OCI-LY7 (cell line): ENCODE measurements around the gene SLC17A8. TPM values are rescaled to one million over a fixed set of nuclear protein-coding genes. Genes with fewer than 3 reads are reported as not detected.

Experiments used
- BruUV-seq: library from RNA; stranded (reverse); fragments of 400-500 nt; replicated peaks from 2 replicates; lab custom pipeline; 2021; lab: Mats Ljungman, UMichigan
- CTCF ChIA-PET: fragments of 300-600 bp; sonication (Branson Sonifier 250); formaldehyde crosslinking; loops from one replicate; lab custom pipeline; 2022; ENCODE audit warnings: antibody characterized with exemption; ENCODE audit not compliant: unreplicated experiment; lab: Charles Lee
- POLR2A ChIA-PET: fragments of 300-600 bp; sonication (Branson Sonifier 250); formaldehyde crosslinking; loops from one replicate; lab custom pipeline; 2022; ENCODE audit warnings: antibody characterized with exemption; lab: Charles Lee
- DNase-seq: peaks from one replicate; pipeline ENCODE4 v3.0.0-alpha.2; 2015; ENCODE audit warnings: low spot score
- H2AFZ ChIP-seq: fragments of 200-600 bp; sonication (generic), shearing (Covaris generic); 2 replicates; pipeline ENCODE4 v1.6.1; 2014; ENCODE audit warnings: mild to moderate bottlenecking, antibody characterized with exemption, low read length, moderate library complexity
- H3K27ac ChIP-seq: fragments of 200-600 bp; sonication (generic); 2 replicates; pipeline ENCODE4 v1.5.1; 2014; ENCODE audit warnings: mixed run types, low read depth, mild to moderate bottlenecking, moderate library complexity, low read length, inconsistent platforms; ENCODE audit not compliant: poor library complexity, severe bottlenecking
- H3K36me3 ChIP-seq: fragments of 200-600 bp; sonication (generic); 2 replicates; pipeline ENCODE4 v1.6.1; 2014; ENCODE audit warnings: mild to moderate bottlenecking, antibody characterized with exemption, low read length, moderate library complexity, mixed read lengths; ENCODE audit not compliant: insufficient read depth
- H3K4me1 ChIP-seq: fragments of 200-600 bp; sonication (generic); 2 replicates; pipeline ENCODE4 v1.5.1; 2014; ENCODE audit warnings: mild to moderate bottlenecking, low read length; ENCODE audit not compliant: insufficient read depth, poor library complexity, severe bottlenecking
- H3K4me2 ChIP-seq: fragments of 200-600 bp; sonication (generic); 2 replicates; pipeline ENCODE4 v1.6.1; 2014; ENCODE audit warnings: mild to moderate bottlenecking, low read length
- H3K4me3 ChIP-seq: fragments of 200-600 bp; sonication (generic); 2 replicates; pipeline ENCODE4 v1.5.1; 2014; ENCODE audit warnings: mild to moderate bottlenecking, low read depth, low read length; ENCODE audit not compliant: poor library complexity, severe bottlenecking
- H3K79me2 ChIP-seq: fragments of 200-600 bp; sonication (generic); 2 replicates; pipeline ENCODE4 v1.6.1; 2016; ENCODE audit warnings: low read depth, mild to moderate bottlenecking, low read length, moderate library complexity, mixed read lengths; ENCODE audit not compliant: insufficient read depth
- H3K9me2 ChIP-seq: fragments of 200-600 bp; sonication (generic); 2 replicates; pipeline ENCODE4 v1.6.1; 2016; ENCODE audit warnings: mild to moderate bottlenecking, low read length, mixed read lengths; ENCODE audit not compliant: insufficient read depth
- H3K9me3 ChIP-seq: fragments of 200-600 bp; sonication (generic); 2 replicates; pipeline ENCODE4 v1.6.1; 2014; ENCODE audit warnings: mild to moderate bottlenecking, mixed run types, low read length, mixed read lengths
- H4K20me1 ChIP-seq: fragments of 200-600 bp; sonication (generic); 2 replicates; pipeline ENCODE4 v1.6.1; 2014; ENCODE audit warnings: mild to moderate bottlenecking, antibody characterized with exemption, low read length, moderate library complexity, mixed read lengths; ENCODE audit not compliant: insufficient read depth
- CTCF ChIP-seq: fragments of 200-600 bp; sonication (generic); conservative IDR thresholded peaks from 2 replicates; pipeline ENCODE4 v1.5.1; 2014; ENCODE audit warnings: mild to moderate bottlenecking, antibody characterized with exemption, low read length, moderate library complexity, mixed read lengths
- EZH2phosphoT487 ChIP-seq: fragments of 200-600 bp; sonication (generic); IDR thresholded peaks from 2 replicates; pipeline ENCODE4 v1.6.1; 2018; ENCODE audit warnings: low read depth, borderline replicate concordance, mild to moderate bottlenecking, mixed run types, antibody characterized with exemption, low read length, moderate library complexity, mixed read lengths
- intact Hi-C: fragments of 100-400 bp; cut with micrococcal nuclease; formaldehyde crosslinking; loops from one replicate; pipeline ENCODE4 v1.10.0; 2022; ENCODE audit not compliant: unreplicated experiment
- total RNA-seq, 2 experiments: library from RNA; depleted of rRNA in 1 of 2; stranded (reverse); fragments of >200 nt in 1 of 2; shearing (Covaris generic) in 1 of 2; gene quantifications; 2 replicates each; pipeline ENCODE4 v1.2.3, GENCODE V29; 2014 to 2022

SLC17A8 gene
- total RNA-seq, 2 experiments from 2014 or later: not detected

DNA sequence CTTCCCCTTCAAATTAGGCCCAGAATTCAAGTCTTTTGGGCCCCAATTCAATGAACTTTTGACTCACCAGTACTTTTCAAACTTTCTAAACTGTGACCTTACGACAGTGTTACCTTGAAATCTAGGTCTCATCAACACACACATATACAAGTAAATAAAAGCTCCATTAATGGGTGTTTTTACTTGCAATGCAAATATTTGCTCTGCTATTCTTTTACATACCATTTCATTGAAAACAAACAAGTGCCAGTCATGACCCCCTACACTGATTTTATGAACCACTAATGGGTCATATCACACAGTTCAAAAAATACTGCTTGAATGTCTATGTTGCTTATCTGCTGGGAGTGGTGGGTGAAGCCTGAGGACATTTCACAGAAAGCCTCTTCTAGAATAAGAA, 107.7 kb downstream of the SLC17A8 start:
- Histone ChIP-seq H4K20me1 (no peaks in the 10 kb centered on the region), H3K79me2 (no peaks in the 10 kb centered on the region), H3K4me1 (no peaks in the 10 kb centered on the region), H3K9me2 (no peaks in the 10 kb centered on the region), H2AFZ (no peak overlapping the region), H3K36me3 (no peaks in the 10 kb centered on the region), H3K4me2 (no peak overlapping the region), H3K9me3 (no peaks in the 10 kb centered on the region), H3K27ac (no peak overlapping the region), H3K4me3 (no peak overlapping the region)
- intact Hi-C loops: no loop called here
- BruUV-seq: no TSS peak
- POLR2A ChIA-PET: no interaction called here
- TF ChIP-seq EZH2phosphoT487 (no peak), CTCF (no peak)
- CTCF ChIA-PET: no interaction called here
- DNase-seq: no peak

DNA sequence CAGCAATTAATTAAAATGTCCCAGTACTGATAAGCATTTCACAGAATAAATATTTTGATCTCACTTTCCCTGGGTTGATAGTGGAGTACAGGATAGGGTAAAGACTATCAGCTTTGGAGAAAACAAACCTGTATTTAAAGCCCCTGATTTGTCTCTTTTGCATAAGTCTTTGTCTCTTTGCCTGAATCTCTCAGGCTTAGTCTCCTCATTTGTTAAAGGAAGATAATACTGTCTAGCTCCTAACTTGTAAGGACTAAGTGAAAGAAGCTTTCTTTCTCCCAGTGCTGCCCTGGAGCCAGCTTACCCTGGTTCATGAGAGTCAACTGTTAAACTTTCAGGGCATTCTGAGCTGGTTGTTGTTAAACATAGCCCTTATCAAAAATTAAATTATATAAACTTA, 111.3 kb downstream of the SLC17A8 start:
- DNase-seq: no peak
- Histone ChIP-seq H3K36me3 (no peaks in the 10 kb centered on the region), H3K79me2 (no peaks in the 10 kb centered on the region), H3K9me3 (no peaks in the 10 kb centered on the region), H3K4me3 (no peak overlapping the region), H4K20me1 (no peaks in the 10 kb centered on the region), H3K4me2 (no peak overlapping the region), H3K27ac (no peak overlapping the region), H3K9me2 (no peaks in the 10 kb centered on the region), H3K4me1 (no peaks in the 10 kb centered on the region), H2AFZ (no peak overlapping the region)
- TF ChIP-seq CTCF (no peak), EZH2phosphoT487 (no peak)
- intact Hi-C loops: no loop called here
- ChIA-PET POLR2A (no interaction called here), CTCF (no interaction called here)
- BruUV-seq: no TSS peak

Other genes with a start within 250 kb of the SLC17A8 start
- 11.6 and 18.9 TPM in 2 replicates for gene BLTP3B, start 214.2 kb upstream of the SLC17A8 start, total RNA-seq (2014; rRNA removed; shearing (Covaris generic))
- gene BLTP3B, start 214.2 kb upstream of the SLC17A8 start, total RNA-seq (2022): 20.2 and 23.2 TPM in 2 replicates
- 14.6 and 22.2 TPM in 2 replicates for gene ACTR6, start 156.3 kb upstream of the SLC17A8 start, total RNA-seq (2014; rRNA removed; shearing (Covaris generic))
- 35.2 and 37.6 TPM in 2 replicates for gene ACTR6, start 156.3 kb upstream of the SLC17A8 start, total RNA-seq (2022)
- 1.4 and 2.0 TPM in 2 replicates for gene DEPDC4, start 90.0 kb upstream of the SLC17A8 start, total RNA-seq (2014; rRNA removed; shearing (Covaris generic))
- gene DEPDC4, start 90.0 kb upstream of the SLC17A8 start, total RNA-seq (2022): 3.4 and 4.1 TPM in 2 replicates
- 13.9 and 16.6 TPM in 2 replicates for gene SCYL2, start 89.9 kb upstream of the SLC17A8 start, total RNA-seq (2014; rRNA removed; shearing (Covaris generic))
- gene SCYL2, start 89.9 kb upstream of the SLC17A8 start, total RNA-seq (2022): 28.1 and 30.7 TPM in 2 replicates
- gene NR1H4, start 116.8 kb downstream of the SLC17A8 start, total RNA-seq (2014; rRNA removed; shearing (Covaris generic)): 7.1 TPM in 1 of 2 replicates, not detected in the other
- gene NR1H4, start 116.8 kb downstream of the SLC17A8 start, total RNA-seq (2022): not detected in 2 replicates
- gene GAS2L3, start 216.6 kb downstream of the SLC17A8 start, total RNA-seq (2014; rRNA removed; shearing (Covaris generic)): 9.5 and 13.5 TPM in 2 replicates
- gene GAS2L3, start 216.6 kb downstream of the SLC17A8 start, total RNA-seq (2022): 19.3 and 21.5 TPM in 2 replicates